ENCODE data around the gene RIPOR2.

RIPOR2 gene

GRCh38 chr6:24910961-24911725 is 24.6 kb downstream of the RIPOR2 start:
- TF ChIP-seq CTCF (IDR thresholded peaks at IDR 0.05; ENCODE audit: low read depth, low read length, missing control alignments) = no peak
- H3K4me3 ChIP-seq (replicated peaks; ENCODE audit: low read depth, low read length) = peak overlapping the region; percentile 68
- DNase-seq (ENCODE audit: extremely low read depth, low read depth) = no peak

DNA sequence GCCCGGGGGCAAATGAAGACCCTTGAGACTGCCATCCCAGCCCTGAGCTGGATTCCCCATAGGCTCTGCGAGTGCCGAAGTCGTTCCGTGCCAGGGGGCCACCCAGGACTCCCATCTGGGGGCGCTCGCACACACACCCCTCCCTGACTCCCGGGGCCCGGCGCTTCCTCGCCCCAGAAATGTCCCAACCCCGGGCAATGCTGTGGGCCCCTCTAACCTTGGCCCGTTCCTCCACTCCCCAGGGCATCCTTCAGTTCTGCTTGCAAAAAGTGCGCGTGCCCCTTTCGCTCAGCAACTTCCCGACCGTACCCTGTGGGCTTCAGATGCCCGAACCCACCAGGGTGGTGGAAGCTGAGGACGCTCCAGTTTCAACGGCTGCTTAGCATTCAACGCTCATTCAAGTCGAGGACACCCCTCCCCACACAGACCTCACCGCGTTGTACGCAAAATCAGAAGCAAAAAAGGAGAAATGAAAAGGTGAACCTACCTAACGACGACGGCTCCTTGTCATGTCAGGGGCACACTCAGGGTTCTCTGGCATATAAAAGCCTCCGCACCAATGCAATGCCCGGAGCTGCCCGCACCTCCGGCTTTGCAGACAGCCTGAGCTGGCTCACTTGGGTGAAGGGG is 25.3 kb downstream of the RIPOR2 start:
- no peak for DNase-seq (ENCODE audit: extremely low read depth, low read depth)
- H3K4me3 ChIP-seq (replicated peaks; ENCODE audit: low read depth, low read length) = peak overlapping the region; percentile 68
- peak; percentile 31 for TF ChIP-seq CTCF (IDR thresholded peaks at IDR 0.05; ENCODE audit: low read depth, low read length, missing control alignments)

GRCh38 chr6:24909241-24910216 is 26.2 kb downstream of the RIPOR2 start:
- no peak for DNase-seq (ENCODE audit: extremely low read depth, low read depth)
- TF ChIP-seq CTCF (IDR thresholded peaks at IDR 0.05; ENCODE audit: low read depth, low read length, missing control alignments) = no peak
- H3K4me3 ChIP-seq (replicated peaks; ENCODE audit: low read depth, low read length) = peak overlapping the region; percentile 68

- no peak for DNase-seq (ENCODE audit: extremely low read depth, low read depth)
- TF ChIP-seq CTCF (IDR thresholded peaks at IDR 0.05; ENCODE audit: low read depth, low read length, missing control alignments) = no peak
- H3K4me3 ChIP-seq (replicated peaks; ENCODE audit: low read depth, low read length) = peak overlapping the region; percentile 68
Measured at GRCh38 chr6:24908650-24909035, 27.1 kb downstream of the RIPOR2 start.

GRCh38 chr6:24907919-24908649 is 27.7 kb downstream of the RIPOR2 start:
- H3K4me3 ChIP-seq (replicated peaks; ENCODE audit: low read depth, low read length) = peak overlapping the region; percentile 68; the same call in 1 of the 2 replicates
- no peak for DNase-seq (ENCODE audit: extremely low read depth, low read depth)
- TF ChIP-seq CTCF (IDR thresholded peaks at IDR 0.05; ENCODE audit: low read depth, low read length, missing control alignments) = no peak

GRCh38 chr6:24906314-24906713 is 29.4 kb downstream of the RIPOR2 start:
- TF ChIP-seq CTCF (IDR thresholded peaks at IDR 0.05; ENCODE audit: low read depth, low read length, missing control alignments) = no peak
- no peak for DNase-seq (ENCODE audit: extremely low read depth, low read depth)
- no peak overlapping the region for H3K4me3 ChIP-seq (replicated peaks; ENCODE audit: low read depth, low read length)

Measured in HFF-Myc (cell line).